ENCODE data around the gene SMAD2. TPM values are rescaled to one million over a fixed set of nuclear protein-coding genes. Genes with fewer than 3 reads are reported as not detected.

The SMAD2 gene
- total RNA-seq, 1 experiment from 2014 or later, result 25.5 TPM

DNA sequence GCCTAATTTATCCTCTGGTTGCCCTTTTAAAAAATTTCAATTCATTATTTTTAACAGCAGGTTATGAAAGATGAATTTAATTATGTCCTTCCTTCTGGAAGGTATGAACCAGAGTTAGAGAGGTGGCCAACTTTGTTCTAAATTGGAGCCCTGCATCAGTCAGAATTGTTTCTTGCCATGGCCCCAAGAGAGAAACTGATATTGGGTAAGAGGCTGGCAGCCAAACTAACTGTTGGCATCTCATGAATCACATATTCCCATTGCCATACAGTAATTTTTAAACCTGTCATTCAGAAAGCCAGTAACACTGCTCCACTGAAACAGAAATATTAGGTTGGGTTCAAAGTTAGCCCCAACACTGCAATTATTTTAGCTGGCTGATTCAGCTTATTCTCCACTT lies 67.4 kb downstream of the SMAD2 start:
- Histone ChIP-seq H3K9ac (ENCODE audit: low read length) (no peak overlapping the region), H3K27me3 (ENCODE audit: low read length) (no peaks in the 10 kb centered on the region), H2AFZ (ENCODE audit: low read length) (no peak overlapping the region), H3K4me1 (ENCODE audit: insufficient read depth, low read length) (0 out of 2 replicates have a peak, but pooled peaks cover 6% of the 10 kb centered on the region), H3K36me3 (ENCODE audit: low read depth, low read length) (peaks cover 13% of the 10 kb centered on the region; the same call in 1 of the 2 replicates), H3K79me2 (ENCODE audit: low read length) (no peaks in the 10 kb centered on the region), H3K4me2 (ENCODE audit: low read length) (no peak overlapping the region), H3F3A (ENCODE audit: low read length, unreplicated experiment) (no peaks in the 10 kb centered on the region), H3K9me3 (ENCODE audit: low read length) (no peaks in the 10 kb centered on the region), H3K27ac (ENCODE audit: low read length) (no peak overlapping the region), H4K20me1 (ENCODE audit: low read length) (no peaks in the 10 kb centered on the region), H3K9me2 (replicated peaks; ENCODE audit: low read length) (no peaks in the 10 kb centered on the region), H3K4me3 (ENCODE audit: low read length) (no peak overlapping the region)
- no TSS peak for BruUV-seq (replicated peaks)
- intact Hi-C loops (cut with micrococcal nuclease), result no loop called here
- ChIA-PET POLR2A (ENCODE audit: unreplicated experiment) (no interaction called here), CTCF (no interaction called here)
- no peak for TF ChIP-seq EZH2phosphoT487 (IDR thresholded peaks at IDR 0.05; ENCODE audit: borderline replicate concordance, low read length)
- TF ChIP-seq, protein P1, sequence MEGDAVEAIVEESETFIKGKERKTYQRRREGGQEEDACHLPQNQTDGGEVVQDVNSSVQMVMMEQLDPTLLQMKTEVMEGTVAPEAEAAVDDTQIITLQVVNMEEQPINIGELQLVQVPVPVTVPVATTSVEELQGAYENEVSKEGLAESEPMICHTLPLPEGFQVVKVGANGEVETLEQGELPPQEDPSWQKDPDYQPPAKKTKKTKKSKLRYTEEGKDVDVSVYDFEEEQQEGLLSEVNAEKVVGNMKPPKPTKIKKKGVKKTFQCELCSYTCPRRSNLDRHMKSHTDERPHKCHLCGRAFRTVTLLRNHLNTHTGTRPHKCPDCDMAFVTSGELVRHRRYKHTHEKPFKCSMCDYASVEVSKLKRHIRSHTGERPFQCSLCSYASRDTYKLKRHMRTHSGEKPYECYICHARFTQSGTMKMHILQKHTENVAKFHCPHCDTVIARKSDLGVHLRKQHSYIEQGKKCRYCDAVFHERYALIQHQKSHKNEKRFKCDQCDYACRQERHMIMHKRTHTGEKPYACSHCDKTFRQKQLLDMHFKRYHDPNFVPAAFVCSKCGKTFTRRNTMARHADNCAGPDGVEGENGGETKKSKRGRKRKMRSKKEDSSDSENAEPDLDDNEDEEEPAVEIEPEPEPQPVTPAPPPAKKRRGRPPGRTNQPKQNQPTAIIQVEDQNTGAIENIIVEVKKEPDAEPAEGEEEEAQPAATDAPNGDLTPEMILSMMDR (conservative IDR thresholded peaks at IDR 0.05; ENCODE audit: low read depth, low read length), result no peak
- no peak for TF ChIP-seq EZH2 (IDR thresholded peaks at IDR 0.05; ENCODE audit: low read length, unreplicated experiment)
- no peak for ATAC-seq
- no peak for DNase-seq

- no peaks in the 10 kb centered on the region for H3F3A ChIP-seq (ENCODE audit: low read length, unreplicated experiment)
- DNase-seq (no peak), ATAC-seq (no peak)
- intact Hi-C loops (cut with micrococcal nuclease), result no loop called here
- BruUV-seq (replicated peaks), result no TSS peak
- no peaks in the 10 kb centered on the region for H3K9me3 ChIP-seq (ENCODE audit: low read length)
- H3K9me2 ChIP-seq (replicated peaks; ENCODE audit: low read length), result no peaks in the 10 kb centered on the region
- H3K4me1 ChIP-seq (ENCODE audit: insufficient read depth, low read length), result no peaks in the 10 kb centered on the region
- CTCF ChIA-PET, result no interaction called here
- H2AFZ ChIP-seq (ENCODE audit: low read length), result no peak overlapping the region
- H3K9ac ChIP-seq (ENCODE audit: low read length), result no peak overlapping the region
- no peak overlapping the region for H3K27ac ChIP-seq (ENCODE audit: low read length)
- POLR2A ChIA-PET (ENCODE audit: unreplicated experiment), result no interaction called here
- H3K4me3 ChIP-seq (ENCODE audit: low read length), result no peak overlapping the region
- TF ChIP-seq EZH2 (IDR thresholded peaks at IDR 0.05; ENCODE audit: low read length, unreplicated experiment) (no peak), EZH2phosphoT487 (IDR thresholded peaks at IDR 0.05; ENCODE audit: borderline replicate concordance, low read length) (no peak)
- TF ChIP-seq, protein P1 (conservative IDR thresholded peaks at IDR 0.05; ENCODE audit: low read depth, low read length), result no peak
- no peaks in the 10 kb centered on the region for H3K27me3 ChIP-seq (ENCODE audit: low read length)
- H4K20me1 ChIP-seq (ENCODE audit: low read length), result no peaks in the 10 kb centered on the region
- no peak overlapping the region for H3K4me2 ChIP-seq (ENCODE audit: low read length)
- H3K79me2 ChIP-seq (ENCODE audit: low read length), result no peaks in the 10 kb centered on the region
- H3K36me3 ChIP-seq (ENCODE audit: low read depth, low read length), result peaks cover 15% of the 10 kb centered on the region; the same call in 1 of the 2 replicates
Measured at GRCh38 chr18:47858607-47859006, 71.9 kb downstream of the SMAD2 start.

DNA sequence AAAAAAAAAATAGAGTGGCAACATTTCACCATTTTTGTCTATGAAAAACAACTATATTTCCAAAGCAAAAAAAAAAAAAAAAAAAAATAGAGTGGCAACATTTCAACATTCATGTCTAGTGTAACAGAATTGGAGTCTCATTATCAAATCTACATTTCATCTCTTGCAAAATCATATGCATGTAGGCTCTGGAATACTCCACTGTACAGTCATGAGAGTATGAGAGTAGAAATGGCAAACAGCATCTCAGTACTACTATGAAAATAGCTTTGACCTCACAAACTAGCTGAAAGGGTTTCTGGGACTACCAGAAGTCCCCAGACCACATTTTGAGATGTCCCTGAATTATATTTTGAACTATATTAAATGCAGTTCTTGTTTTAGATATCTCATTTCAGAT lies 82.8 kb downstream of the SMAD2 start:
- intact Hi-C loops (cut with micrococcal nuclease), result no loop called here
- Histone ChIP-seq H3K4me2 (ENCODE audit: low read length) (no peak overlapping the region), H3K4me3 (ENCODE audit: low read length) (no peak overlapping the region), H3K27ac (ENCODE audit: low read length) (no peak overlapping the region), H3K36me3 (ENCODE audit: low read depth, low read length) (no peaks in the 10 kb centered on the region), H3K4me1 (ENCODE audit: insufficient read depth, low read length) (no peaks in the 10 kb centered on the region), H3K9ac (ENCODE audit: low read length) (no peak overlapping the region), H3K79me2 (ENCODE audit: low read length) (no peaks in the 10 kb centered on the region), H3K27me3 (ENCODE audit: low read length) (no peaks in the 10 kb centered on the region), H2AFZ (ENCODE audit: low read length) (no peak overlapping the region), H3K9me3 (ENCODE audit: low read length) (no peaks in the 10 kb centered on the region), H3K9me2 (replicated peaks; ENCODE audit: low read length) (no peaks in the 10 kb centered on the region), H3F3A (ENCODE audit: low read length, unreplicated experiment) (no peaks in the 10 kb centered on the region), H4K20me1 (ENCODE audit: low read length) (no peaks in the 10 kb centered on the region)
- no peak for DNase-seq
- no TSS peak for BruUV-seq (replicated peaks)
- no peak for ATAC-seq
- ChIA-PET POLR2A (ENCODE audit: unreplicated experiment) (no interaction called here), CTCF (no interaction called here)
- TF ChIP-seq, protein P1 (conservative IDR thresholded peaks at IDR 0.05; ENCODE audit: low read depth, low read length), result no peak
- TF ChIP-seq EZH2 (IDR thresholded peaks at IDR 0.05; ENCODE audit: low read length, unreplicated experiment) (no peak), EZH2phosphoT487 (IDR thresholded peaks at IDR 0.05; ENCODE audit: borderline replicate concordance, low read length) (no peak)
